Smooth muscle cell (in vitro differentiated cells): Measurements from ENCODE around the gene UNC45A. TPM values are rescaled to one million over a fixed set of nuclear protein-coding genes. Genes with fewer than 3 reads are reported as not detected.
A peak's percentile ranks its signal among the peaks of the same experiment; 100 is the strongest.

ENCODE experiments used
- DNase-seq: peaks from one replicate; lab custom pipeline; 2025; ENCODE audit not compliant: unreplicated experiment; lab: John Stamatoyannopoulos, UW
- H2AFZ ChIP-seq: fragments of 200-600 bp; sonication (generic); 2 replicates; pipeline ENCODE4 v1.6.0; 2016; ENCODE audit warnings: antibody characterized with exemption, low read depth, mild to moderate bottlenecking
- H3F3A ChIP-seq: fragments of 200-600 bp; sonication (generic); 2 replicates; pipeline ENCODE4 v1.6.0; 2017; ENCODE audit warnings: antibody characterized with exemption, low read depth
- H3K27ac ChIP-seq: fragments of 200-600 bp; sonication (generic); 2 replicates; pipeline ENCODE4 v1.5.1; 2016; ENCODE audit warnings: low read depth, mild to moderate bottlenecking
- H3K27me3 ChIP-seq: fragments of 200-600 bp; sonication (generic); 2 replicates; pipeline ENCODE4 v1.6.1; 2016; ENCODE audit warnings: low read depth, mild to moderate bottlenecking
- H3K36me3 ChIP-seq: fragments of 200-600 bp; sonication (generic); 2 replicates; pipeline ENCODE4 v1.5.1; 2016; ENCODE audit warnings: low read depth
- H3K4me1 ChIP-seq: fragments of 200-600 bp; sonication (generic); 2 replicates; pipeline ENCODE4 v1.5.1; 2016; ENCODE audit warnings: low read depth
- H3K4me2 ChIP-seq: fragments of 200-600 bp; sonication (generic); 2 replicates; pipeline ENCODE4 v1.6.0; 2016; ENCODE audit warnings: mild to moderate bottlenecking
- H3K4me3 ChIP-seq: fragments of 200-600 bp; sonication (generic); 2 replicates; pipeline ENCODE4 v1.5.1; 2016; ENCODE audit warnings: mild to moderate bottlenecking
- H3K79me2 ChIP-seq: fragments of 200-600 bp; sonication (generic); 2 replicates; pipeline ENCODE4 v1.6.0; 2016; ENCODE audit warnings: low read depth, mild to moderate bottlenecking
- H3K9ac ChIP-seq: fragments of 200-600 bp; sonication (generic); 2 replicates; pipeline ENCODE4 v1.6.0; 2016; ENCODE audit warnings: low read depth
- H3K9me3 ChIP-seq: fragments of 200-600 bp; sonication (generic); replicated peaks from 2 replicates; pipeline ENCODE4 v1.5.1; 2016; ENCODE audit warnings: low read depth
- H4K20me1 ChIP-seq: fragments of 200-600 bp; sonication (generic); 2 replicates; pipeline ENCODE4 v1.6.0; 2016; ENCODE audit warnings: low read depth
- WGBS: methylation state at CpG from one replicate; pipeline ENCODE4 v1.1.7; 2016; ENCODE audit warnings: low lambda C conversion rate; 5-methylcytosine and 5-hydroxymethylcytosine counted together
- polyA plus RNA-seq: library from polyadenylated mRNA; unstranded; fragments of >200 nt; fragmentation: Nextera tagmentation; extraction: Ambion mirVana; gene quantifications from 2 replicates; pipeline ENCODE4 v1.2.1, GENCODE V29; 2016
- total RNA-seq: library from RNA; depleted of rRNA; stranded (reverse); fragments of >200 nt; gene quantifications from 2 replicates; pipeline ENCODE4 v1.2.3, GENCODE V29; 2014
- TF ChIP-seq, protein P1 (sequence below): fragments of 200-600 bp; sonication (generic); IDR thresholded peaks from 2 replicates; pipeline ENCODE4 v1.5.1; 2017; ENCODE audit warnings: borderline replicate concordance, mild to moderate bottlenecking, antibody characterized with exemption; ENCODE audit not compliant: insufficient read depth, poor library complexity, severe bottlenecking

UNC45A gene
- total and polyA plus RNA-seq, 2 experiments from 2014 or later = 57.5 to 66.6 TPM

DNA sequence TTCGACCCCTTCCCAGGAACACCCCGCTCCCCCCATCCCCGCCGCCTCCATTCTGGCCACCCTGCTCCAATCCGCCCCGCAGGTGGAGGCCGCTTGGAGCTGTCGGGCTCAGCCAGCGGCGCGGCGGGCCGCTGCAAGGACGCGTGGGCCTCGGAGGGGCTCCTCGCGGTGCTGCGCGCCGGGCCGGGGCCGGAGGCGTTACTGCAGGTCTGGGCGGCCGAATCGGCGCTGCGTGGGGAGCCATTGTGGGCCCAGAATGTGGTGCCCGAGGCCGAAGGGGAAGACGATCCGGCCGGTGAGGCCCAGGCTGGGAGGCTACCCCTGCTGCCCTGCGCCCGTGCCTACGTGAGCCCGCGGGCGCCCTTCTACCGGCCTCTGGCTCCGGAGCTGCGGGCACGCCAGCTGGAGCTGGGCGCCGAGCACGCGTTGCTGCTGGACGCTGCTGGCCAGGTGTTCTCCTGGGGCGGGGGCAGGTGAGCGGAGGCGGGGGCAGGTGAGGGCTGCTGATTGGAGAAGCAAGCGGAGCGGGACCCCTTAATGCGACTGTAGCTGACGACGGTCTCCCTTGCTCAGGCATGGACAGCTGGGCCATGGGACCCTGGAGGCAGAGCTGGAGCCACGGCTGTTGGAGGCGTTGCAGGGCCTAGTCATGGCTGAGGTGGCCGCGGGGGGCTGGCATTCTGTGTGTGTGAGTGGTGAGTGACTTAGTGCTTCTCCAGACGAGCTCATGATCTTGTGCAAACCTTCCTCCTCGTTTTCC lies 22.1 kb downstream of the UNC45A start:
- H3K27ac ChIP-seq = no peak overlapping the region

DNA sequence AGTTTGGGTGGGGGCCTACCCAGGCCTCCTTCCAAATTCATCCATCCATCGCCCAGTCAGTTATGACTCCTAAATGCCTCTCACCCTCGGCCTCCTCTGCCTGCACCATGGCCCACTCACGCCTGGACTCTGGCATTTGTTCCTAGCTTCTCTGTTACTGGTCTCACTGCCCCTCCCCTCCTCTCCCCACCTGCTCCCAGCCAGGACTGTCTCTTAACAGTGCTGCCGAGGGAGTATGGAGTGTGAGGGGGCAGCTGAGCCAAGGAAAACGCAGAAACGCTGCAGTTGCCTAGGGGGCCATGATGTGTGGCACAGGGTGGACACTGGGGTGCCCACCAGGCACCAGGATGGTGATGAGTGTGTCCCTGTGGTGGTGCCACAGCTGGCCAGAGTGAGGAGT lies 22.7 kb downstream of the UNC45A start:
- peaks cover 9% of the 10 kb centered on the region for H4K20me1 ChIP-seq
- H3K4me2 ChIP-seq = peak overlapping the region; percentile 94
- DNase-seq = no peak
- WGBS = 91% methylated on average over 6 of the region's 6 CpGs
- H3K4me1 ChIP-seq = peaks cover 17% of the 10 kb centered on the region
- no peaks in the 10 kb centered on the region for H3K79me2 ChIP-seq
- H3F3A ChIP-seq = peaks cover 5% of the 10 kb centered on the region
- TF ChIP-seq, protein P1, sequence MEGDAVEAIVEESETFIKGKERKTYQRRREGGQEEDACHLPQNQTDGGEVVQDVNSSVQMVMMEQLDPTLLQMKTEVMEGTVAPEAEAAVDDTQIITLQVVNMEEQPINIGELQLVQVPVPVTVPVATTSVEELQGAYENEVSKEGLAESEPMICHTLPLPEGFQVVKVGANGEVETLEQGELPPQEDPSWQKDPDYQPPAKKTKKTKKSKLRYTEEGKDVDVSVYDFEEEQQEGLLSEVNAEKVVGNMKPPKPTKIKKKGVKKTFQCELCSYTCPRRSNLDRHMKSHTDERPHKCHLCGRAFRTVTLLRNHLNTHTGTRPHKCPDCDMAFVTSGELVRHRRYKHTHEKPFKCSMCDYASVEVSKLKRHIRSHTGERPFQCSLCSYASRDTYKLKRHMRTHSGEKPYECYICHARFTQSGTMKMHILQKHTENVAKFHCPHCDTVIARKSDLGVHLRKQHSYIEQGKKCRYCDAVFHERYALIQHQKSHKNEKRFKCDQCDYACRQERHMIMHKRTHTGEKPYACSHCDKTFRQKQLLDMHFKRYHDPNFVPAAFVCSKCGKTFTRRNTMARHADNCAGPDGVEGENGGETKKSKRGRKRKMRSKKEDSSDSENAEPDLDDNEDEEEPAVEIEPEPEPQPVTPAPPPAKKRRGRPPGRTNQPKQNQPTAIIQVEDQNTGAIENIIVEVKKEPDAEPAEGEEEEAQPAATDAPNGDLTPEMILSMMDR = no peak
- no peaks in the 10 kb centered on the region for H3K27me3 ChIP-seq
- no peak overlapping the region for H3K9ac ChIP-seq
- H2AFZ ChIP-seq = no peak overlapping the region
- no peaks in the 10 kb centered on the region for H3K9me3 ChIP-seq
- H3K36me3 ChIP-seq = no peaks in the 10 kb centered on the region
- no peak overlapping the region for H3K27ac ChIP-seq
- H3K4me3 ChIP-seq = no peak overlapping the region

More for the DNA sequence above, 22.1 kb downstream of the UNC45A start:
- Histone ChIP-seq H4K20me1 (peaks cover 9% of the 10 kb centered on the region), H2AFZ (peak overlapping the region; percentile 54), H3K27me3 (no peaks in the 10 kb centered on the region), H3K4me1 (peaks cover 17% of the 10 kb centered on the region), H3F3A (peaks cover 5% of the 10 kb centered on the region), H3K4me2 (peak overlapping the region; percentile 94), H3K9me3 (no peaks in the 10 kb centered on the region), H3K36me3 (no peaks in the 10 kb centered on the region), H3K9ac (peak overlapping the region; percentile 39), H3K79me2 (no peaks in the 10 kb centered on the region), H3K4me3 (peak overlapping the region; percentile 69)
- TF ChIP-seq, protein P1 = no peak
- 16% methylated on average over 61 of the region's 63 CpGs for WGBS
- peak; percentile 56 for DNase-seq

DNA sequence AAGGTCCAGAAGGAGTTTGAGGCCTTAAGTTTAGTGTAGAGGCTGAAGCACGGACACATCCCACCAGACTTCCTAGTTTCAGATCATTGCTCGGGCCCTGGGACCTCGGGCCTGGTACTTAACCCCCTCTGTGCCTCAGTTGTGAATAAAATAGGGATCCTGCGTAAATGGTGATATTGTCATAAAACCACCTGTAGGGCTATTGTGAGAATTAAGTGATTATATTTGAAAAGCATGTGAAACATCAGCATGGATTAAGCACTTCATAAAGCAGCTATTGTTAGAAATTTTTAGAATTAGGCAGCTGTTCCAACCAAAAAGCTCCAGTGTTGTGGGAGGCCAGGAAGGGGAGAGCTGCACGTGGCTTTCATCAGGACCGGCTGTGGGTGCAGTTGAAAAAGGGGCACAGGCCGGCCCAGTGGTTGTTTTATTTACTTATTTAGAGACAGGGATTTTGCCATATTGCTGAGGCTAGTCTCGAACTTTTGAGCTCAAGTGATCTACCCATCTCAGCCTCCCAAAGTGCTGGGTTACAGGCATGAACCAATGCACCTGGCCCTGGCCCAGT lies 24.0 kb downstream of the UNC45A start:
- no peaks in the 10 kb centered on the region for H3K36me3 ChIP-seq
- peaks cover 9% of the 10 kb centered on the region for H4K20me1 ChIP-seq
- no peaks in the 10 kb centered on the region for H3K9me3 ChIP-seq
- H3K27me3 ChIP-seq = no peaks in the 10 kb centered on the region
- H2AFZ ChIP-seq = no peak overlapping the region
- H3K4me3 ChIP-seq = no peak overlapping the region
- TF ChIP-seq, protein P1 = no peak
- no peak overlapping the region for H3K4me2 ChIP-seq
- WGBS = 94% methylated on average over 8 of the region's 8 CpGs
- H3K4me1 ChIP-seq = peaks cover 17% of the 10 kb centered on the region
- H3K27ac ChIP-seq = no peak overlapping the region
- peaks cover 5% of the 10 kb centered on the region for H3F3A ChIP-seq
- H3K79me2 ChIP-seq = no peaks in the 10 kb centered on the region
- no peak for DNase-seq
- no peak overlapping the region for H3K9ac ChIP-seq
